HG02798 (cell line): ENCODE results near the gene DUSP9.
A peak's percentile ranks its signal among the peaks of the same experiment; 100 is the strongest.

Experiments used
- ATAC-seq: cut with Tn5 transposase; IDR thresholded peaks from one replicate; pipeline ENCODE4 v1.9.1; 2021; ENCODE audit warnings: mild to moderate bottlenecking; ENCODE audit not compliant: unreplicated experiment, poor library complexity

DUSP9 gene

DNA sequence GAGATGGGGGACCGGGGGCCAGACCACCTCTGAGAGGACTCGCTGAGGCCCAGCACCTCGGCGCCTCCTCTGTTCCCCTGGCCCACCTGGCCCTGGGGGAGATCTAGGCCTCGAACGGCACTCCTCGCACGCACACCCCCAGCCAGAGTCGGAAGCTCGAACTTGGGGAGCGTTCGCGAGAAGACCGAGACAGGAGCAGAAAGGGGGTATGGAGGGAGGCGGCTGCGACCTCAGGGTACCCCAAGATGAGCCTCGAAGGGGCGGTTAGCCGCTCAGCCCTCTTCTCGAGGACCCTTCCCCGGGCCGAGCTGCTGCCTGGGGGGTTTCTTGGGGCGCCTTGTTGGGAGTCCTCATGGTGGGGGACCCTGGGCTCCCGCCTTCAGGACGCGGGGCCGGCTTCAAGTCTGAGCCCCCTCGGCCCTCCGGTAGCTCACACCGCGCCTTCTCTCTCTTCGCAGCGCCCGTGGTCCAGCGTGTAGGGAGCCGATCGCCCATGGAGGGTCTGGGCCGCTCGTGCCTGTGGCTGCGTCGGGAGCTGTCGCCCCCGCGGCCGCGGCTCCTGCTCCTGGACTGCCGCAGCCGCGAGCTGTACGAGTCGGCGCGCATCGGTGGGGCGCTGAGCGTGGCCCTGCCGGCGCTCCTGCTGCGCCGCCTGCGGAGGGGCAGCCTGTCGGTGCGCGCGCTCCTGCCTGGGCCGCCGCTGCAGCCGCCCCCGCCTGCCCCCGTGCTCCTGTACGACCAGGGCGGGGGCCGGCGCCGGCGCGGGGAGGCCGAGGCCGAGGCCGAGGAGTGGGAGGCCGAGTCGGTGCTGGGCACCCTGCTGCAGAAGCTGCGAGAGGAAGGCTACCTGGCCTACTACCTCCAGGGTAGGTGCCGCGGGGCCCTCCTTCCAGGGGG, 706 bp downstream of the DUSP9 start:
- ATAC-seq, result no peak

GRCh38 chrX:153648358-153649177, 1.6 kb downstream of the DUSP9 start:
- no peak for ATAC-seq

DNA sequence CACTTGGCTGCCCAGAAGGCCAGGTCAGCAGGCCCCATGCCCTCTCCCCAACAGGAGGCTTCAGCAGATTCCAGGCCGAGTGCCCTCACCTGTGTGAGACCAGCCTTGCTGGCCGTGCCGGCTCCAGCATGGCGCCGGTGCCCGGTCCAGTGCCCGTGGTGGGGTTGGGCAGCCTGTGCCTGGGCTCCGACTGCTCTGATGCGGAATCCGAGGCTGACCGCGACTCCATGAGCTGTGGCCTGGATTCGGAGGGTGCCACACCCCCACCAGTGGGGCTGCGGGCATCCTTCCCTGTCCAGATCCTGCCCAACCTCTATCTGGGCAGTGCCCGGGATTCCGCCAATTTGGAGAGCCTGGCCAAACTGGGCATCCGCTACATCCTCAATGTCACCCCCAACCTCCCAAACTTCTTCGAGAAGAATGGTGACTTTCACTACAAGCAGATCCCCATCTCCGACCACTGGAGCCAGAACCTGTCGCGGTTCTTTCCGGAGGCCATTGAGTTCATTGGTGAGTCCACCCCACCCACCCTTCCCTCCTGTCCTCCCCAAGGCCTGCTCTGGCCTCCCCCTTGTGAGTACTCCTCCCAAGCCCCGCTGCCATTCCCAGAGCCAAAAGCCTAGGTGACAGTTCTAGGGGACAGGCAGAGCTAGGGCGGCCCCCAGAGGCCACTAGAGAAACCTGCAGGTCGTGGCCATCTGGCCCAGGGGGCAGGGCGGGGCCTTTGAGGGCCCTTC, 2.3 kb downstream of the DUSP9 start:
- ATAC-seq, result peak; percentile 42

DNA sequence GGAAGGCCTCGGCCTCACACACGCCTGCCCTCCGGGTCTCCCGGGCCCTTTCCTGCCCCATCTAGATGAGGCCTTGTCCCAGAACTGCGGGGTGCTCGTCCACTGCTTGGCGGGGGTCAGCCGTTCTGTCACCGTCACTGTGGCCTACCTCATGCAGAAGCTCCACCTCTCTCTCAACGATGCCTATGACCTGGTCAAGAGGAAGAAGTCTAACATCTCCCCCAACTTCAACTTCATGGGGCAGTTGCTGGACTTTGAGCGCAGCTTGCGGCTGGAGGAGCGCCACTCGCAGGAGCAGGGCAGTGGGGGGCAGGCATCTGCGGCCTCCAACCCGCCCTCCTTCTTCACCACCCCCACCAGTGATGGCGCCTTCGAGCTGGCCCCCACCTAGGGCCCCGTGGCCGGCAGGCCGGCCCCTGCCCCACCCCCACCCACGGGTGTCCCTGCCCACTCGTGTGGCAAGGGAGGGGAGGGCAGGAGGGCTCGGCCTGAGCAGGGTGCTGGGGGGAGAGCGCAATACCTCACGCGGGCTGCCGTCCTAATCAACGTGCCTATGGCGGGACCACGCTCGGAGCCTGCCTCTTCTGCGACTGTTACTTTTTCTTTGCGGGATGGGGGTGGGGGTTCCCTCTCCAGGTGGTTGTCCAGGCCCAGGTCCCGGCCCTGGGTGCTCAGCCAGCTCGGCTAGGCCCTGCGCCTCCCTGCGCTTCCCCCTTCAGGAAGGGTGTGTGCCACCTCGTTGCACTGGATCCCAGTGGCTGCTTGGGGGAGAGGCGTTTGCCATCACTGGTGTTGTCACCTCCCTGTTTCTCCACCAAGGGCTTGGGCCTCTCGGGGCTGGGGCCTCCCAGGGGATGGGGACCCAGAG, 3.1 kb downstream of the DUSP9 start:
- ATAC-seq, result no peak

DNA sequence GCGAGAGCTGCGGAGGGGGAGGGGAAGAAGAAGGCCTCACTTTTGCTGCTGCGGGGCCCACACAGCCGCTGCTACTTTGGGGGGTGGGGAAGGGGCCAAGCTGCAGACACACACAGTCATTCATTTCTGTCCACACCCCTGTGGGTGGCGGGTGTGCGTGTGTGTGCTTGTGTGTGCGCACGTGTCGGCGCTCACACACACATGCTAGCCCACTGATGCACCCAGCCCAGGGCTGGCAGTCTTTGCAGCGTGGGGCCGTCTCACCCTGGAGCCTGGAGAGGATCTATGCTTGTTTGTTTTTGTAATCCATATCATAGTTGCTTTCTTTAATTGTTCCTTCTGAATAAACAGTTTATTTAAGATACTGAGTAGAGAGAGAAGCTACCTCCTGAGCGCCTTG, 4.0 kb downstream of the DUSP9 start:
- no peak for ATAC-seq

GRCh38 chrX:153651540-153652079, 4.6 kb downstream of the DUSP9 start:
- ATAC-seq, result no peak

DNA sequence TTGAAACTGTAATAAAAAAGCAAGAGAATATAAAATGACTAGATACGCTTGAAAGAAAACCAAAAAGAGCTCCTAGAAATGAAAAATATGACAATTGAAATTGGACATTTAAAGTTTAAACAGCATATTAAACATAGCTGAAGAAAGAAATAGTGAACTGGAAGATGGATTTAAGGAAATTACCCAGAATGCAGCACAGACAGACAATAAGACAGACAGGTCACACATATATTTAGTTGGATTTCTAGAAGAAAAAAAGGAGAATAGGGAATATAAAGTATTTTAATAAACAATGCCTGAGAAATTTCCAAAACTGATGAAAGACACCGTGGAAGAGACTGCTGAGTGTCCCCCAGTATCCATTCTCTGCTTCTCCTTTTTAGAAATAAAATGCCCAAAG, 6.6 kb downstream of the DUSP9 start:
- ATAC-seq, result no peak

- no peak for ATAC-seq
Measured at GRCh38 chrX:153657161-153657560, 10.2 kb downstream of the DUSP9 start.

DNA sequence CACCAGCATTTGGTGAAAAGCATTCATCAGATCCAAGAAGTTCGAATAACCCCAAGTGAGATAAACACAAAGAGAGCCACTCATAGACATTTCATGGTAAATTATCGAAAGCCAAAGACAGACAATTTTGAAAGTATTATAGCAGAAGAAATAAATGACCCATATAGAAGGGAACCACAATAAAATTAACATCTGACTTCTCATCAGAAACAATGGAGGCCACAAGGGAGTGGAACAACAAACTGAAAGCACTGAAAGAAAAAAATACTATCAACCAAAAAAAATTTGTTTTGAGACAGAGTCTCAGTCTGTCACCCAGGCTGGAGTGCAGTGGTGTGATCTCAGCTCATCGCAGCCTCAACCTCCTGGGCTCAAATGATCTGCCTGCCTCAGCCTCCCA, 12.3 kb downstream of the DUSP9 start:
- ATAC-seq, result no peak

DNA sequence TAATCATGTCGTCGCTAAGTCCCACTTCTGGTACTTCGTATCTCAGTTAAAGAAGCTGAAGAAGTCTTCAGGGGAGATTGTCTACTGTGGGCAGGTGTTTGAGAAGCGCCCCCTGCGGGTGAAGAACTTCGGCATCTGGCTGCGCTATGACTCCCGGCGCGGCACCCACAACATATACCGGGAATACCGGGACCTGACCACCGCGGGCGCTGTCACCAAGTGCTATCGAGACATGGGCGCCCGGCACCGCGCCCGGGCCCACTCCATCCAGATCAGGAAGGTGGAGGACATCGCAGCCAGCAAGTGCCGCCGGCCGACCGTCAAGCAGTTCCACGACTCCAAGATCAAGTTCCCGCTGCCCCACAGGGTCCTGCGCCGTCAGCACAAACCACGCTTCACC, 15.3 kb downstream of the DUSP9 start:
- ATAC-seq, result no peak

- no peak for ATAC-seq
Measured at GRCh38 chrX:153665726-153666306, 18.8 kb downstream of the DUSP9 start.

- no peak for ATAC-seq
Measured at GRCh38 chrX:153667281-153667955, 20.4 kb downstream of the DUSP9 start.

DNA sequence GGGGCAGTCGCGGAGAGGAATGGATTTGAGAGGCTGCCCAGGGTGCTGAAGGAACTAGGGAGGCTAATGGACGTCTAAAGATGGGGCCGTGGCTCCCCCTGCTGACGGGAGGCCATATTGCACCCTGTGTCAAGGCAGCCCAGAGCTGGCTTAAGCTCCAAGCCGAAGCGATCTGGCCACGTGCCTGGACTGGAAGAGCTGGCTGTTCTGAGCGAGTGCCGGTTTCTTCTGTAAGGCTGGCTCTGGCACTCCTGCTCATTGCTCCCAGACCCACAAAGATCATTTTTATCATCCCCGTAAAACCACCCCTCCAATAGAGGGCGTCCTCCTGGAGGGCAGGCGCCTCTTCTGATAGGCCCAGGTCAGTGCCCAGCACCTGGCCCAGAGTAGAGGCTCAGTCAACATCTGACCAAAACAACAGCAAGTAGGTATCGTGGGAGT, 21.0 kb downstream of the DUSP9 start:
- ATAC-seq, result peak; percentile 51

DNA sequence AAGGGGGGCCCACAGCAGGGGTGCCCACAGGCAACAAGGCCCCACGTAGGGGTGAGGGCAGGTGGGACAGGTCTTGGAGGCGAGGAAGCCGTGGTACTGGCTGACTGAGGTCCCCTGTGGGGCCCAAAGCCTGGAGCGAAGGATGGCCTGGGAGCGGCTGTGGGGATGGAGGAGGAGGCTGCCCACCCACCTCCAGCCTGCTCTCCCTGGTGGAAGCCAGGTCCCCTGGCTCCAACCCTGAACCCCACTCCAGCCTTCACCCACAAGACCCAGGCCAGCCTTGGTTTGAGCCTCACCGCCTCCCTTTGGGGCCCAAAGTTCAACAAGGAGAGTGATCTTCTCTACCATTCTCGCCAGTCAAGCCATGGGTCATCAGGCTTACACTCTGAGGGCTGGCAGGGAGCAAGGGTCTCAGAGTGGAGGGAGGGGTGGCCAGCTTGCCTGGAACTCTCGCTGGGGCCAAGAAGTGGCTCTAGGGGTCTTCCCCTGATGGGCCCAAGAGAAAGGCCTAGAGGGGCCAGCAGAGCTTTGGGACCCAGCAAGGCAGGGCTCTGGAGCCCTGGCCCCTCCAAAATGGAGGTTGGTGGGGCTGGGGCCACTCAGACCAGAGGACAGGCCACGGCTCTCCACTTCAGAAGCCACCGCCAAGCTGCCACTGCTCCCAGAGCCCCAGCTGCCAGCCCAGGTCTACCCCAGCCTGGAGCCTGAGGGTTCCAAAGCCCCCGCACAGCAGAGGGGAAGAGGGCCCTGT, 21.6 kb downstream of the DUSP9 start:
- no peak for ATAC-seq

DNA sequence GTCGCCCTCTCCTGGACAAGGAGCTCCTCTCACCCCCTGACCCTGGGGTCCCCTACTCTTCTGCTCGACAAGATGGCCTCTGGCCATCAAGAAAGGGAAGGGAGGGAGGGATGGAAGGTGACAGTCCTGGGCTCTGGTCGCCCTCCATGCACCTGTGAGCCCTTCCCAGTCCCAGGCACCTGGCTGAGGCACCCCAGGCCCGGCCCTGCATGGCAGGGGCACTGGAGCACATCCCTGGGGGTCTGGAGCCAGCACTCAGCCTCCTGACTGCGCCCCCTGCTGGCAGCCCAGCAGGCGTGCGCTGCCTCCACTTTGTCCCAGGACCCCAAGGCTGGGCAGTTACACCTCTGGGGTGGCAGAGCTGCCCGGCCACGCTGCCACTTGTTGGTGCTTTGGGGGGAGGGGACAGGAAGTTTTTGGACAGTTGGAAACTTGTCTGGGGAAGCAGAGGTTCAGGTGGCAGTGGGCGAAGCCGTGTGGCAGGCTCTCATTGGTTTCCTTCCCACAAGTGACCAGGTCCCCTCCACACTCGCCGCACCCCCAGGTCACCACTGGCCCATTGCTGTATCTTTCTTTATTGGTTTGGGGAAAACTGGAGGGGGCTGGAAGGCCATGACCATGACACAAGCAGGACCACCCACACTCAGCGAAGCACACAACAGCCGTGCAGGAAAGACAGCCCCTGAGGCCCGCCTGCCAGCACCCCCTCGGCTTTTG, 22.3 kb downstream of the DUSP9 start:
- ATAC-seq, result no peak

GRCh38 chrX:153669901-153670731, 23.1 kb downstream of the DUSP9 start:
- ATAC-seq, result no peak
